NCI-H748 treated with DMSO at 0.1 percent for 48 hours (cell line): ENCODE measurements around the gene TTC28.
"Not testable (repeated sequence)": the region's sequence is repeated elsewhere in the genome, so short reads cannot be mapped to it uniquely, and the experiment has no call there.

ENCODE experiments used
- DNase-seq: peaks from one replicate; lab custom pipeline; 2025; lab: John Stamatoyannopoulos, UW

TTC28 gene

GRCh38 chr22:28096161-28096560 is 583.5 kb downstream of the TTC28 start:
- DNase-seq, result no peak

GRCh38 chr22:28095316-28096095 is 584.1 kb downstream of the TTC28 start:
- no peak for DNase-seq

- no peak for DNase-seq
Observed at GRCh38 chr22:28094771-28095170, 584.9 kb downstream of the TTC28 start.

- no peak for DNase-seq
Observed at GRCh38 chr22:28093711-28094110, 585.9 kb downstream of the TTC28 start.

- DNase-seq, result no peak
Observed at GRCh38 chr22:28091486-28091885, 588.2 kb downstream of the TTC28 start.

GRCh38 chr22:28089541-28089940 is 590.1 kb downstream of the TTC28 start:
- not testable (repeated sequence) for DNase-seq

- DNase-seq, result no peak
Observed at GRCh38 chr22:28077166-28077565, 602.5 kb downstream of the TTC28 start.

- no peak for DNase-seq
Observed at GRCh38 chr22:28075358-28075981, 604.2 kb downstream of the TTC28 start.

- DNase-seq, result no peak
Observed at GRCh38 chr22:28074526-28074925, 605.1 kb downstream of the TTC28 start.

GRCh38 chr22:28072066-28072465 is 607.6 kb downstream of the TTC28 start:
- no peak for DNase-seq

GRCh38 chr22:28068826-28069225 is 610.8 kb downstream of the TTC28 start:
- DNase-seq, result no peak

- DNase-seq, result no peak
Observed at GRCh38 chr22:28064920-28065319, 614.7 kb downstream of the TTC28 start.

GRCh38 chr22:28063656-28064055 is 616.0 kb downstream of the TTC28 start:
- no peak for DNase-seq

- DNase-seq, result not testable (repeated sequence)
Observed at GRCh38 chr22:28060594-28060993, 619.0 kb downstream of the TTC28 start.

- DNase-seq, result no peak
Observed at GRCh38 chr22:28058036-28058435, 621.6 kb downstream of the TTC28 start.

GRCh38 chr22:28054819-28055208 is 624.8 kb downstream of the TTC28 start:
- no peak for DNase-seq

- DNase-seq, result no peak
Observed at GRCh38 chr22:28053896-28054818, 625.5 kb downstream of the TTC28 start.

GRCh38 chr22:28052825-28053269 is 626.8 kb downstream of the TTC28 start:
- peak; percentile 72 for DNase-seq

- peak; percentile 36 for DNase-seq
Observed at GRCh38 chr22:28051787-28052356, 627.8 kb downstream of the TTC28 start.

- no peak for DNase-seq
Observed at GRCh38 chr22:28051091-28051786, 628.4 kb downstream of the TTC28 start.

- DNase-seq, result no peak
Observed at GRCh38 chr22:28048529-28048928, 631.1 kb downstream of the TTC28 start.
